ENCODE results near the gene HADHA.
A peak's percentile ranks its signal among the peaks of the same experiment; 100 is the strongest.

The HADHA gene

GRCh38 chr2:26148501-26148900 is 95.9 kb downstream of the HADHA start:
- no peak for TF ChIP-seq CTCF (conservative IDR thresholded peaks at IDR 0.05)
- H3K27ac ChIP-seq = no peak overlapping the region

GRCh38 chr2:26144953-26145680 is 99.3 kb downstream of the HADHA start:
- peak overlapping the region; percentile 50 for H3K27ac ChIP-seq

GRCh38 chr2:26144031-26144430 is 100.4 kb downstream of the HADHA start:
- no peak for TF ChIP-seq CTCF (conservative IDR thresholded peaks at IDR 0.05)
- H3K27ac ChIP-seq = peak overlapping the region; percentile 50

More at GRCh38 chr2:26144953-26145680, 99.3 kb downstream of the HADHA start:
- peak; percentile 83 for TF ChIP-seq CTCF (conservative IDR thresholded peaks at IDR 0.05)

GRCh38 chr2:26141145-26141769 is 103.2 kb downstream of the HADHA start:
- H3K27ac ChIP-seq = no peak overlapping the region
- TF ChIP-seq CTCF (conservative IDR thresholded peaks at IDR 0.05) = no peak
